ENCODE data around the gene ABLIM3. TPM values are rescaled to one million over a fixed set of nuclear protein-coding genes. Genes with fewer than 3 reads are reported as not detected.

ABLIM3 gene
- polyA plus RNA-seq, 2 donors, result 17.1 to 56.2 TPM

- Histone ChIP-seq H3K4me3 (ENCODE audit: low read depth in 1 of 2, low read length in 2 of 2) (no peak overlapping the region), H3K27ac (ENCODE audit: low read depth in 2 of 2, low read length in 1 of 2) (no peak overlapping the region), H3K9me3 (ENCODE audit: control insufficient read depth in 2 of 2, insufficient read depth in 1 of 2, low read depth in 1 of 2, low read length in 1 of 2) (no peaks in the 10 kb centered on the region), H3K27me3 (ENCODE audit: control insufficient read depth in 1 of 2, insufficient read depth in 2 of 2, low read length in 2 of 2) (no peaks in the 10 kb centered on the region), H3K36me3 (ENCODE audit: control insufficient read depth in 2 of 2, insufficient read depth in 2 of 2, low read length in 1 of 2) (peaks cover 0 to 3% of the 10 kb centered on the region in 2 donors), H3K4me1 (ENCODE audit: control insufficient read depth in 2 of 2, insufficient read depth in 2 of 2, low read length in 1 of 2) (peaks cover under 1 to 5% of the 10 kb centered on the region in 2 donors)
Observed at GRCh38 chr5:149211566-149211965, 70.3 kb downstream of the ABLIM3 start.

GRCh38 chr5:149212198-149212951 lies 71.1 kb downstream of the ABLIM3 start:
- H3K4me1 ChIP-seq (ENCODE audit: control insufficient read depth in 2 of 2, insufficient read depth in 2 of 2, low read length in 1 of 2), result no peaks in the 10 kb centered on the region
- no peak overlapping the region for H3K4me3 ChIP-seq (ENCODE audit: low read depth in 1 of 2, low read length in 2 of 2)
- peak overlapping the region in 1 of 2 donors; percentile 29 for H3K27ac ChIP-seq (ENCODE audit: low read depth in 2 of 2, low read length in 1 of 2)
- no peaks in the 10 kb centered on the region for H3K9me3 ChIP-seq (ENCODE audit: control insufficient read depth in 2 of 2, insufficient read depth in 1 of 2, low read depth in 1 of 2, low read length in 1 of 2)
- no peaks in the 10 kb centered on the region for H3K27me3 ChIP-seq (ENCODE audit: control insufficient read depth in 1 of 2, insufficient read depth in 2 of 2, low read length in 2 of 2)
- 67 to 71% methylated on average over 7 of the region's 7 CpGs for WGBS, 2 donors
- H3K36me3 ChIP-seq (ENCODE audit: control insufficient read depth in 2 of 2, insufficient read depth in 2 of 2, low read length in 1 of 2), result no peaks in the 10 kb centered on the region

GRCh38 chr5:149213264-149213880 lies 72.1 kb downstream of the ABLIM3 start:
- Histone ChIP-seq H3K4me1 (ENCODE audit: control insufficient read depth in 2 of 2, insufficient read depth in 2 of 2, low read length in 1 of 2) (no peaks in the 10 kb centered on the region), H3K4me3 (ENCODE audit: low read depth in 1 of 2, low read length in 2 of 2) (no peak overlapping the region), H3K27ac (ENCODE audit: low read depth in 2 of 2, low read length in 1 of 2) (no peak overlapping the region), H3K27me3 (ENCODE audit: control insufficient read depth in 1 of 2, insufficient read depth in 2 of 2, low read length in 2 of 2) (no peaks in the 10 kb centered on the region), H3K36me3 (ENCODE audit: control insufficient read depth in 2 of 2, insufficient read depth in 2 of 2, low read length in 1 of 2) (no peaks in the 10 kb centered on the region), H3K9me3 (ENCODE audit: control insufficient read depth in 2 of 2, insufficient read depth in 1 of 2, low read depth in 1 of 2, low read length in 1 of 2) (no peaks in the 10 kb centered on the region)
- WGBS, 2 donors, result 80 to 87% methylated on average over 13 of the region's 13 CpGs

GRCh38 chr5:149215478-149216090 lies 74.3 kb downstream of the ABLIM3 start:
- Histone ChIP-seq H3K27me3 (ENCODE audit: control insufficient read depth in 1 of 2, insufficient read depth in 2 of 2, low read length in 2 of 2) (no peaks in the 10 kb centered on the region), H3K36me3 (ENCODE audit: control insufficient read depth in 2 of 2, insufficient read depth in 2 of 2, low read length in 1 of 2) (peaks cover 0 to 3% of the 10 kb centered on the region in 2 donors), H3K27ac (ENCODE audit: low read depth in 2 of 2, low read length in 1 of 2) (no peak overlapping the region), H3K4me3 (ENCODE audit: low read depth in 1 of 2, low read length in 2 of 2) (no peak overlapping the region), H3K4me1 (ENCODE audit: control insufficient read depth in 2 of 2, insufficient read depth in 2 of 2, low read length in 1 of 2) (peaks cover 0 to 2% of the 10 kb centered on the region in 2 donors), H3K9me3 (ENCODE audit: control insufficient read depth in 2 of 2, insufficient read depth in 1 of 2, low read depth in 1 of 2, low read length in 1 of 2) (no peaks in the 10 kb centered on the region)
- WGBS, 2 donors, result 70 to 72% methylated on average over 5 of the region's 5 CpGs

- Histone ChIP-seq H3K4me1 (ENCODE audit: control insufficient read depth in 2 of 2, insufficient read depth in 2 of 2, low read length in 1 of 2) (peaks cover 0 to 4% of the 10 kb centered on the region in 2 donors), H3K36me3 (ENCODE audit: control insufficient read depth in 2 of 2, insufficient read depth in 2 of 2, low read length in 1 of 2) (peaks cover 0 to 3% of the 10 kb centered on the region in 2 donors), H3K9me3 (ENCODE audit: control insufficient read depth in 2 of 2, insufficient read depth in 1 of 2, low read depth in 1 of 2, low read length in 1 of 2) (no peaks in the 10 kb centered on the region), H3K4me3 (ENCODE audit: low read depth in 1 of 2, low read length in 2 of 2) (no peak overlapping the region), H3K27ac (ENCODE audit: low read depth in 2 of 2, low read length in 1 of 2) (no peak overlapping the region), H3K27me3 (ENCODE audit: control insufficient read depth in 1 of 2, insufficient read depth in 2 of 2, low read length in 2 of 2) (no peaks in the 10 kb centered on the region)
- WGBS, 2 donors, result 82 to 97% methylated on average over 2 of the region's 2 CpGs
Observed at GRCh38 chr5:149216496-149216895, 75.2 kb downstream of the ABLIM3 start.

GRCh38 chr5:149217096-149217802 lies 76.0 kb downstream of the ABLIM3 start:
- Histone ChIP-seq H3K4me1 (ENCODE audit: control insufficient read depth in 2 of 2, insufficient read depth in 2 of 2, low read length in 1 of 2) (peaks cover 0 to 4% of the 10 kb centered on the region in 2 donors), H3K4me3 (ENCODE audit: low read depth in 1 of 2, low read length in 2 of 2) (no peak overlapping the region), H3K27ac (ENCODE audit: low read depth in 2 of 2, low read length in 1 of 2) (peak overlapping the region in 1 of 2 donors; percentile 40), H3K36me3 (ENCODE audit: control insufficient read depth in 2 of 2, insufficient read depth in 2 of 2, low read length in 1 of 2) (peaks cover 0 to 3% of the 10 kb centered on the region in 2 donors), H3K9me3 (ENCODE audit: control insufficient read depth in 2 of 2, insufficient read depth in 1 of 2, low read depth in 1 of 2, low read length in 1 of 2) (no peaks in the 10 kb centered on the region), H3K27me3 (ENCODE audit: control insufficient read depth in 1 of 2, insufficient read depth in 2 of 2, low read length in 2 of 2) (no peaks in the 10 kb centered on the region)
- 65 to 79% methylated on average over 6 of the region's 6 CpGs for WGBS, 2 donors

- H3K4me1 ChIP-seq (ENCODE audit: control insufficient read depth in 2 of 2, insufficient read depth in 2 of 2, low read length in 1 of 2), result peaks cover 0 to 4% of the 10 kb centered on the region in 2 donors
Observed at GRCh38 chr5:149217803-149218155, 76.5 kb downstream of the ABLIM3 start.

GRCh38 chr5:149219584-149219983 lies 78.3 kb downstream of the ABLIM3 start:
- H3K27ac ChIP-seq (ENCODE audit: low read depth in 2 of 2, low read length in 1 of 2), result no peak overlapping the region
- no peak overlapping the region for H3K4me3 ChIP-seq (ENCODE audit: low read depth in 1 of 2, low read length in 2 of 2)
- peaks cover 0 to 3% of the 10 kb centered on the region in 2 donors for H3K36me3 ChIP-seq (ENCODE audit: control insufficient read depth in 2 of 2, insufficient read depth in 2 of 2, low read length in 1 of 2)
- WGBS, 2 donors, result 74 to 88% methylated on average over 1 of the region's 1 CpG
- H3K9me3 ChIP-seq (ENCODE audit: control insufficient read depth in 2 of 2, insufficient read depth in 1 of 2, low read depth in 1 of 2, low read length in 1 of 2), result no peaks in the 10 kb centered on the region
- H3K27me3 ChIP-seq (ENCODE audit: control insufficient read depth in 1 of 2, insufficient read depth in 2 of 2, low read length in 2 of 2), result no peaks in the 10 kb centered on the region
- peaks cover 0 to 7% of the 10 kb centered on the region in 2 donors for H3K4me1 ChIP-seq (ENCODE audit: control insufficient read depth in 2 of 2, insufficient read depth in 2 of 2, low read length in 1 of 2)

More at GRCh38 chr5:149217803-149218155, 76.5 kb downstream of the ABLIM3 start:
- Histone ChIP-seq H3K4me3 (ENCODE audit: low read depth in 1 of 2, low read length in 2 of 2) (no peak overlapping the region), H3K27me3 (ENCODE audit: control insufficient read depth in 1 of 2, insufficient read depth in 2 of 2, low read length in 2 of 2) (no peaks in the 10 kb centered on the region), H3K36me3 (ENCODE audit: control insufficient read depth in 2 of 2, insufficient read depth in 2 of 2, low read length in 1 of 2) (peaks cover 0 to 3% of the 10 kb centered on the region in 2 donors), H3K9me3 (ENCODE audit: control insufficient read depth in 2 of 2, insufficient read depth in 1 of 2, low read depth in 1 of 2, low read length in 1 of 2) (no peaks in the 10 kb centered on the region), H3K27ac (ENCODE audit: low read depth in 2 of 2, low read length in 1 of 2) (no peak overlapping the region)
- WGBS, 2 donors, result 51 to 64% methylated on average over 3 of the region's 3 CpGs

- peaks cover 0 to 3% of the 10 kb centered on the region in 2 donors for H3K36me3 ChIP-seq (ENCODE audit: control insufficient read depth in 2 of 2, insufficient read depth in 2 of 2, low read length in 1 of 2)
- H3K4me1 ChIP-seq (ENCODE audit: control insufficient read depth in 2 of 2, insufficient read depth in 2 of 2, low read length in 1 of 2), result peaks cover 0 to 7% of the 10 kb centered on the region in 2 donors
- no peaks in the 10 kb centered on the region for H3K9me3 ChIP-seq (ENCODE audit: control insufficient read depth in 2 of 2, insufficient read depth in 1 of 2, low read depth in 1 of 2, low read length in 1 of 2)
- no peak overlapping the region for H3K4me3 ChIP-seq (ENCODE audit: low read depth in 1 of 2, low read length in 2 of 2)
- H3K27ac ChIP-seq (ENCODE audit: low read depth in 2 of 2, low read length in 1 of 2), result no peak overlapping the region
- H3K27me3 ChIP-seq (ENCODE audit: control insufficient read depth in 1 of 2, insufficient read depth in 2 of 2, low read length in 2 of 2), result no peaks in the 10 kb centered on the region
- 45 to 62% methylated on average over 2 of the region's 2 CpGs for WGBS, 2 donors
Observed at GRCh38 chr5:149220750-149221149, 79.5 kb downstream of the ABLIM3 start.

Data from esophagus (tissue), 2 donors.